Hepatocyte (in vitro differentiated cells): ENCODE measurements around the gene PTPDC1. TPM values are rescaled to one million over a fixed set of nuclear protein-coding genes. Genes with fewer than 3 reads are reported as not detected.

Experiments
- DNase-seq: peaks from one replicate; pipeline ENCODE4 v3.0.0-alpha.2; 2016; ENCODE audit warnings: low spot score
- H2AFZ ChIP-seq: fragments of 200-600 bp; sonication (generic); 2 replicates; pipeline ENCODE4 v1.6.0; 2016; ENCODE audit warnings: antibody characterized with exemption, mild to moderate bottlenecking
- H3K27ac ChIP-seq: fragments of 200-600 bp; sonication (generic); 2 replicates; pipeline ENCODE4 v1.5.1; 2016; ENCODE audit warnings: mild to moderate bottlenecking
- H3K27me3 ChIP-seq: fragments of 200-600 bp; sonication (generic); 2 replicates; pipeline ENCODE4 v1.6.1; 2016
- H3K36me3 ChIP-seq: fragments of 200-600 bp; sonication (generic); replicated peaks from 2 replicates; pipeline ENCODE4 v1.5.1; 2016; ENCODE audit warnings: low read depth; ENCODE audit not compliant: insufficient read depth
- H3K4me1 ChIP-seq: fragments of 200-600 bp; sonication (generic); 2 replicates; pipeline ENCODE4 v1.5.1; 2016; ENCODE audit warnings: mild to moderate bottlenecking, moderate library complexity; ENCODE audit not compliant: insufficient read depth
- H3K4me2 ChIP-seq: fragments of 200-600 bp; sonication (generic); 2 replicates; pipeline ENCODE4 v1.6.0; 2016
- H3K4me3 ChIP-seq: fragments of 200-600 bp; sonication (generic); 2 replicates; pipeline ENCODE4 v1.5.1; 2016; ENCODE audit warnings: mild to moderate bottlenecking
- H3K79me2 ChIP-seq: fragments of 200-600 bp; sonication (generic); 2 replicates; pipeline ENCODE4 v1.6.0; 2017; ENCODE audit warnings: mild to moderate bottlenecking
- H3K9me2 ChIP-seq: fragments of 200-600 bp; sonication (generic); replicated peaks from 2 replicates; pipeline ENCODE4 v1.6.0; 2017; ENCODE audit warnings: mild to moderate bottlenecking; ENCODE audit not compliant: insufficient read depth
- H3K9me3 ChIP-seq: fragments of 200-600 bp; sonication (generic); 2 replicates; pipeline ENCODE4 v1.5.1; 2016; ENCODE audit warnings: low read depth, mild to moderate bottlenecking
- H4K20me1 ChIP-seq: fragments of 200-600 bp; sonication (generic); 2 replicates; pipeline ENCODE4 v1.6.0; 2016; ENCODE audit warnings: mild to moderate bottlenecking; ENCODE audit not compliant: insufficient read depth, poor library complexity, severe bottlenecking
- CTCF ChIP-seq: fragments of 200-600 bp; sonication (generic); IDR thresholded peaks from 2 replicates; pipeline ENCODE4 v1.5.1; 2016; ENCODE audit warnings: antibody characterized with exemption, mild to moderate bottlenecking; ENCODE audit not compliant: poor library complexity
- EZH2 ChIP-seq: fragments of 200-600 bp; sonication (generic); IDR thresholded peaks from 2 replicates; pipeline ENCODE4 v1.6.1; 2016; ENCODE audit warnings: antibody characterized with exemption, mild to moderate bottlenecking, borderline replicate concordance
- EZH2phosphoT487 ChIP-seq: fragments of 200-600 bp; sonication (generic); IDR thresholded peaks from one replicate; pipeline ENCODE4 v1.6.1; 2018; ENCODE audit warnings: antibody characterized with exemption, mild to moderate bottlenecking, low read depth, moderate library complexity; ENCODE audit not compliant: unreplicated experiment, severe bottlenecking
- WGBS: methylation state at CpG from one replicate; pipeline ENCODE4 v1.1.6; 2016; ENCODE audit warnings: low lambda C conversion rate; ENCODE audit errors: missing lambda C conversion rate; 5-methylcytosine and 5-hydroxymethylcytosine counted together
- polyA plus RNA-seq: library from polyadenylated mRNA; unstranded; fragments of >200 nt; fragmentation: Nextera tagmentation; extraction: Ambion mirVana; gene quantifications from 2 replicates; pipeline ENCODE4 v1.2.1, GENCODE V29; 2016
- total RNA-seq: library from RNA; depleted of rRNA; stranded (reverse); fragments of >200 nt; gene quantifications from 2 replicates; pipeline ENCODE4 v1.2.3, GENCODE V29; 2014

Gene PTPDC1
- total and polyA plus RNA-seq, 2 experiments from 2014 or later: 2.4 to 7.5 TPM

GRCh38 chr9:94042516-94043360 lies 41.5 kb upstream of the PTPDC1 start:
- H3K27me3 ChIP-seq: no peaks in the 10 kb centered on the region
- TF ChIP-seq CTCF (no peak), EZH2phosphoT487 (no peak), EZH2 (no peak)
- no peak overlapping the region for H3K4me3 ChIP-seq
- H3K9me3 ChIP-seq: no peaks in the 10 kb centered on the region
- no peaks in the 10 kb centered on the region for H3K9me2 ChIP-seq
- no peak for DNase-seq
- H4K20me1 ChIP-seq: no peaks in the 10 kb centered on the region
- no peaks in the 10 kb centered on the region for H3K4me1 ChIP-seq
- H3K4me2 ChIP-seq: no peak overlapping the region
- H3K79me2 ChIP-seq: no peaks in the 10 kb centered on the region
- H2AFZ ChIP-seq: no peak overlapping the region
- WGBS: 81% methylated on average over 5 of the region's 5 CpGs
- H3K27ac ChIP-seq: no peak overlapping the region
- H3K36me3 ChIP-seq: no peaks in the 10 kb centered on the region

GRCh38 chr9:94054716-94055115 lies 29.5 kb upstream of the PTPDC1 start:
- H3K4me2 ChIP-seq: no peak overlapping the region
- no peaks in the 10 kb centered on the region for H3K9me2 ChIP-seq
- no peaks in the 10 kb centered on the region for H3K27me3 ChIP-seq
- no peaks in the 10 kb centered on the region for H3K9me3 ChIP-seq
- TF ChIP-seq EZH2 (no peak), EZH2phosphoT487 (no peak), CTCF (no peak)
- peaks cover 6% of the 10 kb centered on the region for H3K4me1 ChIP-seq
- H3K36me3 ChIP-seq: no peaks in the 10 kb centered on the region
- no peak for DNase-seq
- H3K79me2 ChIP-seq: no peaks in the 10 kb centered on the region
- no peaks in the 10 kb centered on the region for H4K20me1 ChIP-seq
- no peak overlapping the region for H3K27ac ChIP-seq
- 94% methylated on average over 2 of the region's 2 CpGs for WGBS
- H2AFZ ChIP-seq: no peak overlapping the region
- H3K4me3 ChIP-seq: no peak overlapping the region

DNA sequence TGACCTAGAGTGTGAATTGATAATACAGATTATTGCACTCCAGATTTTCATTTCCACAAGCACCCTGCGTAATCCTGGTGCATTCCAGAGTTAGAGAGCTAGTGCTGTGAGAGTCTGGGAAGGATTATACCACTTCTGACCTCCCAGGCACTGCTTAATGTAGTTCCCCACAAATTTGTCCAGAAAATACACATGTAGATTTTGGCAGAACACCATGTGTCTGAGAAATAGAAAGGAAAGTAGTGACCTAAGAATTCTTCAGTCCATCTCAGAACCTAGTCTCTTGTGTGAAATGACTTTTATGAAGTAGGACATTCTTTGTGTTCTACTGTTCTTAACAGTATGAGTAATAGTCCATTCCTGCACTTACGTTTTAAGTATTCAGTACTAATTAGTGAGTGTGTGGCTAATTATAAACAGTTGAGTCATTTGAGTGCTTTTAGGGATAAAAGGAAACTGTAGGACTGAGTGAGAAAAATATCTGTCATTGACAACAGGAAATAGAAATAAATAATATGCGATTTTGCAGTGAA lies 27.8 kb upstream of the PTPDC1 start:
- Histone ChIP-seq H3K4me3 (no peak overlapping the region), H4K20me1 (no peaks in the 10 kb centered on the region), H3K27ac (peak overlapping the region; percentile 31), H3K9me2 (no peaks in the 10 kb centered on the region), H3K79me2 (no peaks in the 10 kb centered on the region), H3K27me3 (no peaks in the 10 kb centered on the region), H3K9me3 (no peaks in the 10 kb centered on the region), H3K36me3 (no peaks in the 10 kb centered on the region), H2AFZ (no peak overlapping the region), H3K4me2 (peak overlapping the region; percentile 1), H3K4me1 (peaks cover 6% of the 10 kb centered on the region)
- 50% methylated on average over 3 of the region's 3 CpGs for WGBS
- no peak for TF ChIP-seq EZH2phosphoT487
- no peak for TF ChIP-seq EZH2
- TF ChIP-seq CTCF: no peak
- DNase-seq: peak; percentile 12
